MCF 10A (cell line): Measurements from ENCODE around the gene CA12. TPM values are rescaled to one million over a fixed set of nuclear protein-coding genes. Genes with fewer than 3 reads are reported as not detected.

Experiments used
- BruUV-seq: library from RNA; stranded (reverse); fragments of 400-500 nt; replicated peaks from 2 replicates; lab custom pipeline; 2021; lab: Mats Ljungman, UMichigan
- CTCF ChIA-PET: fragments of 300-600 bp; sonication (Branson Sonifier 250); formaldehyde crosslinking; extraction: SDS; loops from one replicate; lab custom pipeline; 2021; ENCODE audit warnings: antibody characterized with exemption, inconsistent platforms; lab: Yijun Ruan, JAX
- POLR2A ChIA-PET: fragments of 300-600, 350-650 bp; sonication (Branson Sonifier 250); formaldehyde crosslinking; extraction: SDS; loops from one replicate; lab custom pipeline; 2020; ENCODE audit warnings: antibody characterized with exemption, inconsistent platforms; lab: Yijun Ruan, JAX
- DNase-seq: peaks from one replicate; pipeline ENCODE4 v3.0.0-alpha.2; 2018; ENCODE audit not compliant: unreplicated experiment
- H3K27ac Mint-ChIP-seq: one replicate; pipeline ENCODE4 v1.8.0; 2022; ENCODE audit warnings: mild to moderate bottlenecking, low read depth, mixed read lengths; ENCODE audit not compliant: unreplicated experiment
- H3K27me3 Mint-ChIP-seq: one replicate; pipeline ENCODE4 v1.8.0; 2022; ENCODE audit warnings: mixed read lengths; ENCODE audit not compliant: insufficient read depth, unreplicated experiment
- H3K36me3 Mint-ChIP-seq: one replicate; pipeline ENCODE4 v1.8.0; 2022; ENCODE audit warnings: mild to moderate bottlenecking, moderate library complexity, mixed read lengths; ENCODE audit not compliant: insufficient read depth, unreplicated experiment
- H3K4me1 Mint-ChIP-seq: one replicate; pipeline ENCODE4 v1.8.0; 2022; ENCODE audit warnings: mixed read lengths; ENCODE audit not compliant: insufficient read depth, unreplicated experiment
- H3K4me3 Mint-ChIP-seq: one replicate; pipeline ENCODE4 v1.8.0; 2022; ENCODE audit warnings: mild to moderate bottlenecking, moderate library complexity, mixed read lengths; ENCODE audit not compliant: unreplicated experiment
- H3K9me3 Mint-ChIP-seq: one replicate; pipeline ENCODE4 v1.8.0; 2022; ENCODE audit warnings: mixed read lengths; ENCODE audit not compliant: unreplicated experiment
- intact Hi-C: fragments of 100-400 bp; cut with micrococcal nuclease; formaldehyde crosslinking; loops from 2 replicates; pipeline ENCODE4 v1.14.1; 2022
- total RNA-seq: library from RNA; stranded (reverse); gene quantifications from 2 replicates; pipeline ENCODE4 v1.2.3, GENCODE V29; 2022
- TF ChIP-seq, protein P1 (sequence below): fragments of 200-600 bp; IDR thresholded peaks from one replicate; pipeline ENCODE4 v1.8.0; 2022; ENCODE audit warnings: antibody characterized with exemption, mild to moderate bottlenecking; ENCODE audit not compliant: unreplicated experiment

CA12 gene
- total RNA-seq, 1 experiment from 2014 or later = 19.6 TPM

DNA sequence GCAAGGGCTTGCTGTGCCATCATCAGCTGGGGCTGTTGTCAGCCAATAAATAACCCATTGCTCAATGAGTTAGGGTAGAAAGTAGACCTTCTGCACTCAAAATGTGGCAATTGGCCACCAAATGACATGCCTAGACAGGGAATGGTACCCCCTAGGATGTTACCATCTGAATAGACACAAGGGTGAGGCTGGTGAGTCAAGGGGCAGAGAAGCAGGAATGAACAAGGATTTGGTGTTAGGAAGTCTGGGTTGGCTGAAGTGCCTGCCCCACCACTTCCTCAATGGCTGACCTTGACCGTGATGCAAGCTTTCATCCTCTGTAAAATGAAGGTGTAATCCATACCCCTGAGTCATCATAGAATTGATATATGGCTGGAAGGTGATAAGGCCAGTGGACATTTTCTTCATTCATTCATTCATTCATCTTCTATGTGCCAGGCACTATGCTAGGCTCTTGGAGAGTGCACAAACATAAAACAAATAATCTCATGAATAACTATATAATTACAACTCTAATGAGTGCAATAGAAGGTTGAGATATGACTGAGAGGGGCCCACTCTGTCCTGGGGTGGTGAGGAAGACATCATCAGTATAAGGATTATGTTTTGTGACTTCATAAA lies 4.4 kb upstream of the CA12 start:
- Mint-ChIP-seq H3K4me3 (no peak overlapping the region), H3K4me1 (peaks cover 9% of the 10 kb centered on the region), H3K27ac (no peak overlapping the region), H3K36me3 (no peaks in the 10 kb centered on the region), H3K27me3 (no peaks in the 10 kb centered on the region), H3K9me3 (no peaks in the 10 kb centered on the region)
- peak; percentile 89 for DNase-seq
- POLR2A ChIA-PET = interaction anchor here (0.6 to 2.0 kb wide), 8 partner anchors 12 to 202 kb away, joined by 3 to 5 read pairs (median 4); no protein-coding TSS in a partner anchor
- CTCF ChIA-PET = interaction anchor here (0.7 to 1.1 kb wide), 4 partner anchors 17 to 258 kb away, joined by 3 read pairs; no protein-coding TSS in a partner anchor
- intact Hi-C loops = no loop called here
- TF ChIP-seq, protein P1, sequence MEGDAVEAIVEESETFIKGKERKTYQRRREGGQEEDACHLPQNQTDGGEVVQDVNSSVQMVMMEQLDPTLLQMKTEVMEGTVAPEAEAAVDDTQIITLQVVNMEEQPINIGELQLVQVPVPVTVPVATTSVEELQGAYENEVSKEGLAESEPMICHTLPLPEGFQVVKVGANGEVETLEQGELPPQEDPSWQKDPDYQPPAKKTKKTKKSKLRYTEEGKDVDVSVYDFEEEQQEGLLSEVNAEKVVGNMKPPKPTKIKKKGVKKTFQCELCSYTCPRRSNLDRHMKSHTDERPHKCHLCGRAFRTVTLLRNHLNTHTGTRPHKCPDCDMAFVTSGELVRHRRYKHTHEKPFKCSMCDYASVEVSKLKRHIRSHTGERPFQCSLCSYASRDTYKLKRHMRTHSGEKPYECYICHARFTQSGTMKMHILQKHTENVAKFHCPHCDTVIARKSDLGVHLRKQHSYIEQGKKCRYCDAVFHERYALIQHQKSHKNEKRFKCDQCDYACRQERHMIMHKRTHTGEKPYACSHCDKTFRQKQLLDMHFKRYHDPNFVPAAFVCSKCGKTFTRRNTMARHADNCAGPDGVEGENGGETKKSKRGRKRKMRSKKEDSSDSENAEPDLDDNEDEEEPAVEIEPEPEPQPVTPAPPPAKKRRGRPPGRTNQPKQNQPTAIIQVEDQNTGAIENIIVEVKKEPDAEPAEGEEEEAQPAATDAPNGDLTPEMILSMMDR = no peak
- no TSS peak for BruUV-seq

DNA sequence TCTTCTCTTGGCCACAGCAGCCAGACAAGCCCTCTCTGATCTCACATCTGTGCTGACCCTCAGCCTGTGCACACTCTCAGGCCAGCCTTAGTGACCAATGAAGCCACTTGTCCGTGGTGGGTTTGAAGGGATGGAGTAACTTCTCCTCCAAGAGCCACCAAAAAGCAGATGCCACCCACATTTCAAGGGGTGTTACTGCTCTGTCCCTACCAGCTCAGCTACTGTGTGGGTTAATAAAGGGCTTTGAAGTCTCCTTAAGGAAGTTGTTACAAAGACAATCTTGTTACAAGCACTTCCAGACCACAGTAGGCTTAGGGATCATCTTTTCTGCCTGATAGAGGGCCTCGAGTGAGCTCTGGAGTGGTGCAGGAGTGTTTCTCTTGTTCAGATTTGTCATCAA lies 3.3 kb upstream of the CA12 start:
- TF ChIP-seq, protein P1 = no peak
- no TSS peak for BruUV-seq
- intact Hi-C loops = loop anchor here (5.0 kb wide), 2 partner anchors 53 to 98 kb away; no protein-coding TSS in a partner anchor
- no peaks in the 10 kb centered on the region for H3K9me3 Mint-ChIP-seq
- no peaks in the 10 kb centered on the region for H3K27me3 Mint-ChIP-seq
- peaks cover 20% of the 10 kb centered on the region for H3K4me1 Mint-ChIP-seq
- no peak overlapping the region for H3K27ac Mint-ChIP-seq
- ChIA-PET CTCF (no interaction called here), POLR2A (interaction anchor here (1.2 kb wide), 2 partner anchors 10 to 16 kb away, joined by 4 read pairs; no protein-coding TSS in a partner anchor)
- no peak for DNase-seq
- H3K4me3 Mint-ChIP-seq = no peak overlapping the region
- no peaks in the 10 kb centered on the region for H3K36me3 Mint-ChIP-seq

DNA sequence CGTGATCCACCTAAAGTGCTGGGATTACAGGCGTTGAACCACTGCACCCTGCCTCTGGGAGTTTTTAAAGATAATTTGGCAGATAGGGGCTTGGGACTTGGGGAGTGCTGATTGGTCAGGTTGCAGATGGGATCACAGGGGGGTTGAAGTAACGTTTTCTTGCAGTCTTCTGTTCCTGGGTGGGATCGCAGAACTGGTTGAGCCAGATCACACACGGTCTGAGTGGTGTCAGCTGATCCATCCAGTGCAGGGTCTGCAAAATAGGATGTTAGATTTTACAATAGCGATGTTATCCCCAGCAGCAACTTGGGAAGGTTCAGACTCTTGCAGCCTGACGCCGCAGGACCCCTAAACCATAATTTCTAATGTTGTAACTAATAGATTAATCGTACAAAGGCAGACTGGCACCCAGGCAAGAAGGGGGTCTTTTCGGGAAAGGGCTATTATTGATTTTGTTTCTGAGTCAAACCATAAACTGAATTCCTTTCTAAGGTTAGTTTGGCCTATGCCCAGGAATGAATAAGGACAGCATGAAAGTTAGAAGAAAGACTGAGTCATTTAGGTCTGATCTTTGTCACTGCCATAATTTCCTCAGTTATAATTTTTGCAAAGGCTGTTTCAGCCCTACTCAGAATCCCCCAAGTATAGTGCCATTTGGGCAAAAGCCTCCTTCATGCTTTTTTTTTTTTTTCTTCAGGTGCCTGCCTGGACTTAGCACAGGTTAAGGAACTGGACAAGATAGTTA lies 1.5 kb upstream of the CA12 start:
- Mint-ChIP-seq H3K27ac (no peak overlapping the region), H3K36me3 (no peaks in the 10 kb centered on the region), H3K27me3 (no peaks in the 10 kb centered on the region), H3K4me1 (peaks cover 24% of the 10 kb centered on the region), H3K9me3 (no peaks in the 10 kb centered on the region), H3K4me3 (peak overlapping the region; percentile 82)
- intact Hi-C loops = loop anchor here (5.0 kb wide), 2 partner anchors 51 to 96 kb away; no protein-coding TSS in a partner anchor
- ChIA-PET CTCF (no interaction called here), POLR2A (interaction anchor here (1.0 kb wide), 1 partner anchor 13 kb away, joined by 5 read pairs; no protein-coding TSS in a partner anchor)
- TF ChIP-seq, protein P1 = no peak
- no peak for DNase-seq
- no TSS peak for BruUV-seq

DNA sequence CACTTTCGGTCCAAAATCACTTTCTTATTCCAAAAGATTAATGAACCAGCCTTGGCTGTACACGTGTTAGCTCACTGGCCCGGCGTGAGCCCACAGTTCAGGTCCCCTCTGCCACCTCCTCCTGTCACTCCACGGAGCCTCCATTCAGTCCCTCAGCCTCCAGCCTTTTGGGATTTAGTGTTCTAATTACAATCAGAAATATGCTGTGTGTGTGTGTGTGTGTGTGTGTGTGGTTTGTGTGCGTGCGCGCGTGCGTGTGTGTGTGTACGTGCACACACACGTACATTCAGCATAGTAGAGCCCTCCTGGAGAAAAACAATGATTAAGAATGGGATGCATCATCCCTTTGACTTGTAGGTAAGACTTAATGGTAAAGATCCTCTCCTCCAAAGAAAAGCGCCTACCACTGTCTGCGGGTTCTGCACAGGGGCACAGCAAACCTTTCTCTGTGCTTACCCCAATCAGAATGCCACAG lies 801 bp downstream of the CA12 start:
- H3K4me3 Mint-ChIP-seq = peak overlapping the region; percentile 82
- H3K27ac Mint-ChIP-seq = peak overlapping the region; percentile 85
- peaks cover 35% of the 10 kb centered on the region for H3K4me1 Mint-ChIP-seq
- TF ChIP-seq, protein P1 = no peak
- ChIA-PET CTCF (interaction anchor here (0.6 to 1.0 kb wide), 3 partner anchors 15 to 103 kb away, joined by 3 read pairs; partner anchors contain the start of gene APH1B), POLR2A (interaction anchor here (0.6 to 4.0 kb wide), 16 partner anchors 9 to 1353 kb away, joined by 3 to 60 read pairs (median 4); partner anchors contain the start of gene USP3)
- H3K9me3 Mint-ChIP-seq = no peaks in the 10 kb centered on the region
- no peak for DNase-seq
- H3K27me3 Mint-ChIP-seq = no peaks in the 10 kb centered on the region
- no TSS peak for BruUV-seq
- intact Hi-C loops = loop anchor here (5.0 kb wide), 2 partner anchors 49 to 94 kb away; no protein-coding TSS in a partner anchor
- no peaks in the 10 kb centered on the region for H3K36me3 Mint-ChIP-seq
